Endodermal cell (in vitro differentiated cells): ENCODE results near the gene SPECC1. TPM values are rescaled to one million over a fixed set of nuclear protein-coding genes. Genes with fewer than 3 reads are reported as not detected.

Source experiments
- DNase-seq: peaks from one replicate; pipeline ENCODE4 v3.0.0-alpha.2; 2017
- H3K27ac ChIP-seq: 2 replicates; pipeline ENCODE4 v1.5.1; 2013; ENCODE audit warnings: mild to moderate bottlenecking, low read depth, low read length, moderate library complexity
- H3K27me3 ChIP-seq: 2 replicates; pipeline ENCODE4 v1.6.1; 2013; ENCODE audit warnings: mild to moderate bottlenecking, low read length, moderate library complexity; ENCODE audit not compliant: insufficient read depth, control insufficient read depth, poor library complexity, severe bottlenecking
- H3K36me3 ChIP-seq: 2 replicates; pipeline ENCODE4 v1.7.0; 2013; ENCODE audit warnings: mild to moderate bottlenecking, low read length, moderate library complexity; ENCODE audit not compliant: control insufficient read depth, insufficient read depth
- H3K4me1 ChIP-seq: one replicate; pipeline ENCODE4 v1.7.0; 2013; ENCODE audit warnings: low read length; ENCODE audit not compliant: control insufficient read depth, insufficient read depth
- H3K4me3 ChIP-seq: 2 replicates; pipeline ENCODE4 v1.5.1; 2013; ENCODE audit warnings: mild to moderate bottlenecking, low read length, moderate library complexity
- H3K9ac ChIP-seq: 2 replicates; pipeline ENCODE4 v1.6.1; 2013; ENCODE audit warnings: mild to moderate bottlenecking, low read length, moderate library complexity; ENCODE audit not compliant: poor library complexity, severe bottlenecking; ENCODE audit errors: extremely low read depth
- H3K9me3 ChIP-seq: 2 replicates; pipeline ENCODE4 v1.6.1; 2013; ENCODE audit warnings: mild to moderate bottlenecking, low read length, moderate library complexity; ENCODE audit not compliant: control insufficient read depth
- H3K27ac Mint-ChIP-seq: 2 replicates; pipeline ENCODE4 v1.8.0; 2020; ENCODE audit warnings: mixed read lengths
- H3K27me3 Mint-ChIP-seq: 2 replicates; pipeline ENCODE4 v1.8.0; 2021; ENCODE audit warnings: mild to moderate bottlenecking, mixed read lengths; ENCODE audit not compliant: insufficient read depth
- H3K36me3 Mint-ChIP-seq: 2 replicates; pipeline ENCODE4 v1.8.0; 2020; ENCODE audit warnings: low read depth, mixed read lengths
- H3K4me1 Mint-ChIP-seq: 2 replicates; pipeline ENCODE4 v1.8.0; 2020; ENCODE audit warnings: mixed read lengths
- H3K4me3 Mint-ChIP-seq: 2 replicates; pipeline ENCODE4 v1.8.0; 2020; ENCODE audit warnings: mild to moderate bottlenecking, moderate library complexity, mixed read lengths
- H3K9me3 Mint-ChIP-seq: 2 replicates; pipeline ENCODE4 v1.8.0; 2020; ENCODE audit warnings: mild to moderate bottlenecking, mixed read lengths
- WGBS, 2 experiments: methylation state at CpG; one replicate each; pipeline versions ENCODE4 v1.1.5 to v1.1.7; 2013; ENCODE audit warnings: missing lambda C conversion rate in 2 of 2, mixed read lengths in 1 of 2; ENCODE audit not compliant: insufficient coverage in 1 of 2, insufficient read length in 1 of 2; 5-methylcytosine and 5-hydroxymethylcytosine counted together
- total RNA-seq, 2 donors: library from RNA; stranded (reverse); fragmentation: NEBNext Ultra II Directional in 1 of 2; extraction: Animal tissue kit (Norgen Biotek cat#: 25700) in 1 of 2; gene quantifications; 2 replicates in 1 of 2; 3 replicates in 1 of 2; pipeline ENCODE4 v1.2.1, GENCODE V29; 2021
- TF ChIP-seq, protein P1 (sequence below): fragments of 200-600 bp; sonication (generic); conservative IDR thresholded peaks from 2 replicates; pipeline ENCODE4 v1.5.0; 2021; ENCODE audit warnings: antibody characterized with exemption, mild to moderate bottlenecking

SPECC1 gene
- total RNA-seq, 2 donors from 2014 or later: 48.7 to 60.6 TPM

DNA sequence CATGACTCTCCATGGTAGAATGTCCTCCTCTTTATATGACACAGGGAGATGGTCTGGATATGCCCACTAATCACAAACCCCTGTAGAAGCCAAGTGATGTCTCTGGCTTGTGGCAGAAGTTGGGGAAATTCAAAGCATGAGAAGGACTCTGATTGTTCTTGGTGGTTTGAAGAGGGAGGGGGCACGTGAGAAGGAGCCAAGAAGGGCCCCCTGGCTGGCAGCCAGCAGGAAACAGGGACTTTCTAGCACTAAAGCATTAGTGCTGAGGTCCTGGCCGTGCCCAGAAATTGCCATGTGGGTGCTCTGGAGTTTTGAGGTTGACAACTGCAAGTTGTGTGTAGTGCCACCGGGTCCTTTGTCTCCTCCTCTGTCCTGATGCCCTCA is 258.3 kb downstream of the SPECC1 start:
- H3K27ac Mint-ChIP-seq: no peak overlapping the region
- Histone ChIP-seq H3K9me3 (no peaks in the 10 kb centered on the region), H3K27ac (no peak overlapping the region), H3K4me3 (no peak overlapping the region), H3K27me3 (no peaks in the 10 kb centered on the region), H3K4me1 (no peaks in the 10 kb centered on the region), H3K36me3 (no peaks in the 10 kb centered on the region), H3K9ac (no peak overlapping the region)
- peak; percentile 30 for DNase-seq
- H3K4me1 Mint-ChIP-seq: peaks cover 9% of the 10 kb centered on the region
- H3K4me3 Mint-ChIP-seq: no peak overlapping the region
- H3K9me3 Mint-ChIP-seq: no peaks in the 10 kb centered on the region
- WGBS, 2 experiments: 91 to 100% methylated on average over 3 of the region's 3 CpGs
- no peaks in the 10 kb centered on the region for H3K27me3 Mint-ChIP-seq
- TF ChIP-seq, protein P1, sequence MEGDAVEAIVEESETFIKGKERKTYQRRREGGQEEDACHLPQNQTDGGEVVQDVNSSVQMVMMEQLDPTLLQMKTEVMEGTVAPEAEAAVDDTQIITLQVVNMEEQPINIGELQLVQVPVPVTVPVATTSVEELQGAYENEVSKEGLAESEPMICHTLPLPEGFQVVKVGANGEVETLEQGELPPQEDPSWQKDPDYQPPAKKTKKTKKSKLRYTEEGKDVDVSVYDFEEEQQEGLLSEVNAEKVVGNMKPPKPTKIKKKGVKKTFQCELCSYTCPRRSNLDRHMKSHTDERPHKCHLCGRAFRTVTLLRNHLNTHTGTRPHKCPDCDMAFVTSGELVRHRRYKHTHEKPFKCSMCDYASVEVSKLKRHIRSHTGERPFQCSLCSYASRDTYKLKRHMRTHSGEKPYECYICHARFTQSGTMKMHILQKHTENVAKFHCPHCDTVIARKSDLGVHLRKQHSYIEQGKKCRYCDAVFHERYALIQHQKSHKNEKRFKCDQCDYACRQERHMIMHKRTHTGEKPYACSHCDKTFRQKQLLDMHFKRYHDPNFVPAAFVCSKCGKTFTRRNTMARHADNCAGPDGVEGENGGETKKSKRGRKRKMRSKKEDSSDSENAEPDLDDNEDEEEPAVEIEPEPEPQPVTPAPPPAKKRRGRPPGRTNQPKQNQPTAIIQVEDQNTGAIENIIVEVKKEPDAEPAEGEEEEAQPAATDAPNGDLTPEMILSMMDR: no peak
- peaks cover 11% of the 10 kb centered on the region for H3K36me3 Mint-ChIP-seq

DNA sequence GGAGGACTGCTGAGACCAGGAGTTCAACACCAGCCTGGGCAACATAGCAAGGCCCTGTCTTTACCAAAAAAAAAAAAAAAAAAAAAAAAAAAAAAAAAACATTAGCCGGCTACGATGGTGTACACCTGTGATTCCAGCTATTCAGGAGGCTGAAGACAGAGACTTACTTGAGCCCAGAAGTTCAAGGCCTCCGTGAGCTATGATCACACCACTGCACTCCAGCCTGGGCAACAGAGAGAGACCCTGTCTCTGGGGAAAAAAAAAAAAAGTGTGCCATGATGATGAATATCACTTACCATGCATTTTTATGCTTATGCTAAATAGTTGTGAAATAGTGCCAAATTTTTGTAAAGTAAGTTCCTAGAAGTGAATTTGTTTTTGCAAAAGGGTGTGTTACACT is 261.2 kb downstream of the SPECC1 start:
- TF ChIP-seq, protein P1: no peak
- H3K27ac ChIP-seq: no peak overlapping the region
- H3K4me3 ChIP-seq: no peak overlapping the region
- H3K4me1 ChIP-seq: no peaks in the 10 kb centered on the region
- H3K4me3 Mint-ChIP-seq: no peak overlapping the region
- H3K9me3 Mint-ChIP-seq: no peaks in the 10 kb centered on the region
- H3K9me3 ChIP-seq: no peaks in the 10 kb centered on the region
- H3K36me3 ChIP-seq: peaks cover 5% of the 10 kb centered on the region
- H3K36me3 Mint-ChIP-seq: peaks cover 15% of the 10 kb centered on the region
- H3K27ac Mint-ChIP-seq: no peak overlapping the region
- H3K27me3 Mint-ChIP-seq: no peaks in the 10 kb centered on the region
- no peaks in the 10 kb centered on the region for H3K27me3 ChIP-seq
- no peak overlapping the region for H3K9ac ChIP-seq
- no peak for DNase-seq
- peaks cover 9% of the 10 kb centered on the region for H3K4me1 Mint-ChIP-seq
- WGBS, 2 experiments: 94 to 97% methylated on average over 2 to 3 of the region's 3 CpGs

DNA sequence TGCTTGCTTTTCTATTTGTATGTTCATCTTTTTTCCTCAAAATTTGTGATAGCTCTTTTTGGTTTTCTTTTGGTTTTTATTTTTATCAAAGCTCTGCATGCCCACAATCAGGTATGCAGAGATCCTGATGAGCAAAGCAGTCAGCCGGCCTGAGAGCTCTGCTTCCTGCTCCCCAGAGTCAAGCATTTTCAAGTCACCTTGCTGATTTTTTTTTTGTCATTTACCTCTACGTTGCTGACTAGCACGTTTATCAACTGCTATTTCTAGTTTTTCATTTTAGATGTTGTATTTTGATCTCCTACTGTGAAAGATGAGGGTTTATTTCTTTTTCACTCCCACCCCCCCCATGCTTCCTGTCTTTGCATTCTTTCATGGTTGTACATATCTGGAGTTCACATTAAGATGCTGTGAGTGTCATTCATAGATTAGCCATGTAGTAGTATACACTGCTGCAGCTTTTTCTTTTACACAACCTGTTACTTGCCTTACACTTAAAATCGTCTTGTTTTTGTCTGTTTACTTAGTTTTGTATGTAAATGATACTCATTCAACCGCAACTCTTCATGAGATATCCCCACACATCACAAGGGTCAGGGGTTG is 262.0 kb downstream of the SPECC1 start:
- H3K27ac Mint-ChIP-seq: no peak overlapping the region
- 70 to 100% methylated on average over 1 to 4 of the region's 5 CpGs for WGBS, 2 experiments
- peak; percentile 35 for DNase-seq
- no peaks in the 10 kb centered on the region for H3K4me1 ChIP-seq
- H3K9me3 Mint-ChIP-seq: no peaks in the 10 kb centered on the region
- no peaks in the 10 kb centered on the region for H3K9me3 ChIP-seq
- TF ChIP-seq, protein P1: no peak
- no peak overlapping the region for H3K4me3 Mint-ChIP-seq
- peaks cover 9% of the 10 kb centered on the region for H3K4me1 Mint-ChIP-seq
- H3K27me3 Mint-ChIP-seq: no peaks in the 10 kb centered on the region
- H3K4me3 ChIP-seq: no peak overlapping the region
- H3K36me3 ChIP-seq: peaks cover 5% of the 10 kb centered on the region
- H3K9ac ChIP-seq: no peak overlapping the region
- H3K27me3 ChIP-seq: no peaks in the 10 kb centered on the region
- H3K36me3 Mint-ChIP-seq: peaks cover 12% of the 10 kb centered on the region
- no peak overlapping the region for H3K27ac ChIP-seq
